OCI-M1 (cell line): ENCODE measurements around the gene SLC35F2.
"Not testable (repeated sequence)": the region's sequence is repeated elsewhere in the genome, so short reads cannot be mapped to it uniquely, and the experiment has no call there.

ENCODE experiments used
- DNase-seq: peaks from one replicate; lab custom pipeline; 2025; lab: John Stamatoyannopoulos, UW

Gene SLC35F2, protein sequence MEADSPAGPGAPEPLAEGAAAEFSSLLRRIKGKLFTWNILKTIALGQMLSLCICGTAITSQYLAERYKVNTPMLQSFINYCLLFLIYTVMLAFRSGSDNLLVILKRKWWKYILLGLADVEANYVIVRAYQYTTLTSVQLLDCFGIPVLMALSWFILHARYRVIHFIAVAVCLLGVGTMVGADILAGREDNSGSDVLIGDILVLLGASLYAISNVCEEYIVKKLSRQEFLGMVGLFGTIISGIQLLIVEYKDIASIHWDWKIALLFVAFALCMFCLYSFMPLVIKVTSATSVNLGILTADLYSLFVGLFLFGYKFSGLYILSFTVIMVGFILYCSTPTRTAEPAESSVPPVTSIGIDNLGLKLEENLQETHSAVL

DNA sequence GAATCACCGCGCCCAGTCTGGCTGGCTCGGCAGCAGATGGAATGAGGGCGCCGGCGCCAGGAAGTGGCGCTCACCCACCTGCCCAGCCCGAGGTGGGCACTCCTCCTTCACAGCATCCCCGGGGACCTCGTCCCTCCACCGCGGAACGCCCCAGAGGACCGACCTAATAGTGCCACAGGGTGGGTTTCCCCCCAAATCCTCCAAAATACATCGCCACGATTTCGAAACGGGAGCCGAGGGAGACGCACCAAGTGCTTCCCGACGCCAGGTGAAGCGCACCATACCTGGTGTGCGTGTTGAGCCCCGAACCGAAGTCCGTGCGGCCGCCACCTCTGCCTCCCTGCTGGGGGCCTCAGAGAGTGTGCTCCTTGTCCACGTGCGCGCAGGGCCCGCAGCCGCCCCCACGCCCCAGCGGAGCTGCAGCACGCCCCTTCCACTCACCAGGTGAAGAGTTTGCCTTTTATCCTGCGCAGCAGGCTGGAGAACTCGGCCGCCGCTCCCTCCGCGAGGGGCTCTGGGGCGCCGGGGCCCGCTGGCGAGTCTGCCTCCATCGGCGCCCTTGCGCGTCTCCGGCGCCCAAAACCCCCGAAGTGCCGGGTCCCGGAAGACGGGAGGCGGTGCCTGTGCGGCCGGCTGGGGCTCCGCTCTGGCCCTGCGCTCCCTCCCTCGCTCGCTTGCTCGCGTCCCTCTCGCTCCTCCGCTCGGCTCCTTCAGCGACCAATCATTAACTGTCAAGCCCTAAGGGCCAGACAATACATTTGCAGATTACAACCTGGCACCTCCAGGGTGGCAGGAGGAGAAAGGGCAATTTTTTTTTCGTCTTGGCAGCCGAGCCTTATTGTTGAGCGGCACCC, at the start of gene SLC35F2:
Gene SLC35F2 (minus strand): TSS at position 571 of the 854 bp plus-strand sequence. CDS start 20 bp downstream, at position 551.
- DNase-seq, result peak; percentile 43

DNA sequence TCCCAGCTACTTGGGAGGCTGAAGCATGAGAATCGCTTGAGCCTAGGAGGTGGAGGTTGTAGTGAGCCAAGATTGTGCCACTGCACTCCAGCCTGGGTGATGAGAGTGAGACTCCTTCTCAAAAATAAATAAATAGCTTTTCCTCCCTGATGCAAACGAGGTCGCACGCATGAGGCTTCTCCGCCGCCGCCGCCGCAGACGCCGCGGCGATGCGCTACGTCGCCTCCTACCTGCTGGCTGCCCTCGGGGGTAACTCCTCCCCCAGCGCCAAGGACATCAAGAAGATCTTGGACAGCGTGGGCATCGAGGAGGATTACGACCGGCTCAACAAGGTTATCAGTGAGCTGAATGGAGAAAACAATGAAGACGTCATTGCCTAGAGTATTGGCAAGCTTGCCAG, 49.6 kb upstream of the SLC35F2 start:
- DNase-seq, result no peak

DNA sequence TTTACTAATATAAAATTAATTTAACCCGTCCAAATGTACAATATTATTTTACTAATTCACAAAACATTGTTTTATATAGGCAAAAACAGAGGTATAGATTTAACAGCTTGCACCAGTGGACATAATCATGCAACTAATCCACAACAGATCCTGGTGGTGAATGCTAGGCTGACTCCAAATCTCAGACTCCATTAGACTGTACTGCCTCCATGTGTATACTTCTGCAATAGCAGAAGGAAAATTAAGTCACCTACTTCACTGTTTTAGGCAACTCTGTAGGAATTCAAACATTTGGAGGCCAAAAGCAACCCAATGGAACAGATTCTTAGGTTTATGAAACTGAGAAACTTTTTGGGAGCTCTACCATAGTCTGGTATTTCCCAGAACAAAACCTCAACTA, 39.7 kb upstream of the SLC35F2 start:
- peak; percentile 1 for DNase-seq

DNA sequence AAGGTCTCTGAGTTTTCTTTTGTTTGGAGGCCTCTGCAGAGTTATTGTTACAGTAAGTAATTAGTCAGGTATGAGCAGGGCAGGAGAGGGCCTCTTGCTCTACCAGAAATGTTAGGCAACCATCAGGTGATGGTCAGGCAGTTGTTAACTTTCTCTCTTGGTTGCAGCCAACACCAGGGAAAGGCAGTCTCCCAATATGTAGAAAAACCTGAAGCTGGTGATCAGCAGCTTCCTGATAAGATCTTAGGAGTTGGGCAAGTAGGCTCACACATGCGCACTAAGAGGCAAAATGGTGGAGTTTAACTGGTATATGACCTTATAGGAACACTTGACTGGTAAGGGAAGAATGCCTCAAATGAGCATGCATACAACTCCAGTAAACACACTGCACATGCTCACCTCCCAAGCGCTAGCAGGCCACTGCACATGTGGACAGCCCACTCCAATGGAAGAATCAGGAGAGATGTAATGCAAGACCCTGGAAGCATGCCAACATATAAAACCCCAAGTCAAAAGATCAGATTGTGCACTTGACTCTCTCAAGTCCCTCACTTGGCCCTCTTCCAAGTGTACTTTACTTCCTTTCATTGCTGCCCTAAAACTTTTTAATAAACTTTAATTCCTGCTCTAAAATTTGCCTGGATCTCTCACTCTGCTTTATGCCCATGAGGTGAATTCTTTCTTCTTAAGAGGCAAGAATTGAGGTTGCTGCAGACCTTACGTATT, 23.7 kb upstream of the SLC35F2 start:
- no peak for DNase-seq

DNA sequence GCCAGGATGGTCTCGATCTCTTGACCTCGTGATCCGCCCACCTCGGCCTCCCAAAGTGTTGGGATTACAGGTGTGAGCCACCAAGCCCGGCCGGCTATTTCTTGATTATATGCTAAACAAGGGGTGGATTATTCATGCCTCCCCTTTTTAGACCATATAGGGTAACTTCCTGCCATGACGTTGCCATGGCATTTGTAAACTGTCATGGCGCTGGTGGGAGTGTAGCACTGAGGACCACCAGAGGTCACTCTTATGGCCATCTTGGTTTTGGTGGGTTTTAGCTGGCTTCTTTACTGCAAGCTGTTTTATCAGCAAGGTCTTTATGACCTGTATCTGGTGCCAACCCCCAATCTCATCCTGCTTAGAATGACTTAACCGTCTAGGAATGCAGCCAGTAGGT, 22.9 kb upstream of the SLC35F2 start:
- not testable (repeated sequence) for DNase-seq

DNA sequence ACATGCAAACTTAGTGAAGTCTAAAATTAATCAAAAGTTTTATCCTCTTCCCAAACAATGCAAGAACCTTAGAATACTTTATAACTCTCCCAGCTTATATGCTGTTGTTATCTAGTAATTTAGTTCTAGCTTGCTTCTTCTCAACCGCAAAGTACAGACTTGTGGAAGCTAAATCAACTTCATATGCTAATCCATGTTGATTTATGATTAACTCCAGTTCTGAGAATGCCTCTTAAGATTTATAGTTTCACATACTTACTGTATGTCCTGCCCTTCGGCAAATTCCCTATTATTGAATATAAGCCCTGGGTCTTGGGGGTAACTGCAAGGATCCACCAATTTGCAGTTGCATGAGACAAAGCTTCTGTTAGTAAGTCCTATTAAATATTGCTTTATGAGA, 17.6 kb upstream of the SLC35F2 start:
- DNase-seq, result no peak

DNA sequence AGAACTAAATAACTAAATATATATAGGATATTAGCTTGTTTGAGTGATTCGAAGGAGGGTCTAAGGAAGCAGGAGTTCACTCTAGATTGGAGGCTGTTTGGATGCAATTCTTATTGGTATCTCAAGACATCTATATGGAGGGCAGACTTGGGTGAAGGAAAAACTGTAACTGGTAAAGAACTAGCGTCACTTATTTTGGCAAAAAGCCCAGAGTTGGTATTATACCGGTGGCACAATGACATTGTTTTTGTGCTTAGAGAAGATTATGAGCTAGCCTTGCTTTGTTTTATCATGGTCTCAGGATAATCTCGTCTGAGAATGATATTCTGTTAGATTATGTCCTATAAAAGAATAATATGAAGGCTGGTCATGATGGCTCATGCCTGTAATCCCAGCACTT, 6.0 kb upstream of the SLC35F2 start:
- no peak for DNase-seq

DNA sequence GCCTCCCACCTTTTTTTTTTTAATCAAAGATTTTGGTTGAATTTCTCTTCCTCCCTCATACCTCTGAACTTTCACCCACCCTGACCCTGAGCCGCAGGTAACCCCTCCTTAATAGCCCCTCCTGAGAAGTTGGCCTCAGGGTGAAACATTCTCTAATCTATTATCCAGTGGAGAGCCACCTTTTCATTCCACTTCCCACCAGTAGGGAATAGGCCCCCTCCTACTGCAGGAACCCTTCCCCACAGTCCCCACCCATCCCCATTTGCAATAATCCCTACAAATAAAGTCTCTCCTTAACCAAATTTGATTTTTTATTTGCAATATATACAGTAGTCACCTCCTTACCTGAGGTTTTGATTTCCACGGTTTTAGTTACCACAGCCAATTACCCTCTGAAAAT, 2.1 kb upstream of the SLC35F2 start:
- DNase-seq, result no peak

DNA sequence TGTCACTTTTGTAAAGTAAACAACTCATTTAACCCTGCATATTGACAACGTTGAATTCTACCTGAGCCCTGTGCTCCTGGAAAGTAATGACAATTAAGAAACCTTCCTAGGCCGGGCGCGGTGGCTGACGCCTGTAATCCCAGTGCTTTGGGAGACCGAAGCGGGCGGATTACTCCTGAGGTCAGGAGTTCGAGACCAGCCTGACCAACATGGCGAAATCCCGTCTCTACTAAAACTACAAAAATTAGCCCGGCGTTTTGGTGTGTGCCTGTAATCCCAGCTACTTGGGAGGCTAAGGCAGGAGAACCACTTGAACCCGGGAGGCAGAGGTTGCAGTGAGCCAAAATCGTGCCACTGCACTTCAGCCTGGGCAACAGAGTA, 1.6 kb upstream of the SLC35F2 start:
- not testable (repeated sequence) for DNase-seq

DNA sequence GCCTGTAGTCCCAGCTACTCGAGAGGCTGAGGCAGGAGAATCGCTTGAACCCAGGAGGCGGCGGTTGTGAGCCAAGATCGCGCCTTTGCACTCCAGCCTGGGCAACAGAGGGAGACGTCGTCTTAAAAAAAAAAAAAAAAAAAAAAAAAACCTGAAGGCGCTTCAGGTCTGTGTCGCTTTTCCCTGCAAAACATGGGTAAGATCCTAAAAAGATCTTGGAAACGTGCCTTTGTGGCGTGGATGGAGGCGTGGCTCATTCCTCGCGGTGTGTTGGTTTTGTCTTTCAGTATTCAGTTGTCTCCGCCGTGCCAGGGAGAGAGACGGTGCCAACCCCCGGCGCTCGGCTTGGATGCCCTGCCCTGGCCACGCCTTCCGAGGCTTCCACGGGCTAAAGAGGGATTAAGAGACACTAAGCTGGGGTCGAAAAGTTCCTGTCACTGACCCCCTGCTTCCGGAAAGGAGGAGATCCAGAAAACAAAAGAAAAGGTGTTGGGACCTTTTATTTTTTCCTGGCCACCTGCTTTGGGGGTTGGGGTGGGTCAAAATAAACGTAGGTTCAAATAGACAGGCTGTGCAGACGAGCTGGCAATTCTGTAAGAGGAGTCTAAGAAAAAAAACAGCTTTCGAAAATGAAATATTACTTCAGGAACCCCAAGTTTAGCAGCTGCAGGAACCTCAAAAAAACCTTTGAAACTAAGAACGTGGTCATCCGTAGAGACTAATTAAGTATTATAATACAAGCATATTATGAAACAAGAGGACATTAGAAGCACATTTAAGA, 1.1 kb upstream of the SLC35F2 start:
- DNase-seq, result peak; percentile 7

DNA sequence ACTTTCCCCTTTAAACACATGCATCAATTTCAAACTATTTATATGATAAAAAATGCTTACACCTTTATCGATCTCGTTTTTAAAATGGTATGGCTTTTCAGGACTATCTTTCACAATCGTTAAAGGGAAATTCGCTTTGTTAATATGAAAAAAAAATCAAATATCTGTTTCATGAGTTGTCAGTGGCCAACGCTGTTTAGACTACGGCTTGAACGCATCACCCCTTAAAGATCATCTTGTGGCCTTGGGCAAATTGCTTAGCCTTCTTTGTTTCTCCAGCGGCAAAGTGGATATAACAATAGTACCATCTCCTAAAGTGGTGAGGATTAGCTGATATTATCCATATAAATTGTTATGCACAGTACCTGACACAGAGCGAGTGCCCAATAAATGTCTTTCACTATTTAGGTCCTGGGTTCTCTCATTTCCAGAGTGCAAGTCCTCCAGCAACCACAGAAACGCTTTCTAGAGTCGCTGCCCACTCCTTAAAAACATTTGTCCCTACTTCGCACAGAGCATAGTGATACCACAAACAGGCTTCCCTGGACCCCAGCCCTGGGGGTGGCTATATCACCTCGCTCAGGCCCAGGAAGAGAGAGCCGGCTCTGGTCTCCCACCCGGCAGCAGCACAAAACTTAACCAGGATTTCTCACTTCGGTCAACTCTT, 904 bp downstream of the SLC35F2 start:
- no peak for DNase-seq

DNA sequence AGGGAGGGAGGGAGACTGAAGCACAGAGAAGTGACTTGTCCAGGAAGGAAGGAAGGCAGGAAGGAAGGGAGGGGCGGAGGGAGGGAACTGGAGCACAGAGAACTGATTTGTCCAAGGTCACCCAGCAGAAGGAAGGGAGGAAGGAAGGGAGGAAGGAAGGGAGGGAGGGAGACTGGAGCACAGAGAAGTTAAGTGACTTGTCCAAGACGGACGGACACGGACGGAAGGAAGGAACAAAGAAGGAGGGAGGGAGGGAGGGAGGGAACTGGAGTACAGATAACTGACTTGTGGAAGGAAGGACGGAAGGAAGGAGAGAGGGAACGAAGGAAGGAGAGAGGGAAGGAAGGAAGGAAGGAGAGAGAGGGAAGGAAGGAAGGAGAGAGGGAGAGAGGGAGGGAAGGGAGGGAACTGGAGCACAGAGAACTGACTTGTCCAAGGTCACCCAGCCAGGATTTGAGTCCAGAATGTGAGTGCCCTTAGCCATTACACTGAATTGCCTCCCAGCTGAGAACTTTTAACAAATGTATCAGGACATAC, 1.5 kb downstream of the SLC35F2 start:
- DNase-seq, result no peak

DNA sequence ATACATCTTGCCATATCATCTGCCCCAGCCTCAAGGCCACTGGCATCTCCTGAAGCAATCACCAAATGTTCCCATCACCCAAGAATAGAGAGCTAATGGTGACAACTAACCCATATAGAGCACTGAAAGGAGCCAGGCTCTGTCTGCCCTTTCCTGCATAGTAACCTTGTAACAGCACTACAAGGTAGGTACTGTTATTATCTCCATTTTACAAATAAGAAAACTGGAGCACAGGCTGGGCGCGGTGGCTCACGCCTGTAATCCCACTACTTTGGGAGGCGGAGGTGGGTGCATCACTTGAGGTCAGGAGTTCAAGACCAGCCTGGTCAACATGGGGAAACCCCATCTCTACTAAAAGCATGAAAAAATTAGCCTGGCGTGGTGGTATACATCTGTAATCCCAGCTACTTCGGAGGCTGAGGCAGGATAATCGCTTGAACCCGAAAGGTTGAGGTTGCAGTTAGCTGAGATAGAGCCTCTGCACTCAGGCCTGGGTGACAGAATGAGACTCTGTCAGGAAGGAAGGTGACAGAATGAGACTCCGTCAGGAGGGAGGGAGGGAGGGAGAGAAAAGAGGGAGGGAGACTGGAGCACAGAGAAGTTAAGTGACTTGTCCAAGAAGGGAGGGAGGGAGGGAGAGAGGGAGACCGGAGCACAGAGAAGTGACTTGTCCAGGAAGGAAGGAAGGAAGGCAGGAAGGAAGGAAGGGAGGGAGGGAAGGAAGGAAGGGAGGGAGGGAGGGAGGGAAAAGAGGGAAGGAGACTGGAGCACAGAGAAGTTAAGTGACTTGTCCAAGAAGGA, 2.2 kb downstream of the SLC35F2 start:
- no peak for DNase-seq

DNA sequence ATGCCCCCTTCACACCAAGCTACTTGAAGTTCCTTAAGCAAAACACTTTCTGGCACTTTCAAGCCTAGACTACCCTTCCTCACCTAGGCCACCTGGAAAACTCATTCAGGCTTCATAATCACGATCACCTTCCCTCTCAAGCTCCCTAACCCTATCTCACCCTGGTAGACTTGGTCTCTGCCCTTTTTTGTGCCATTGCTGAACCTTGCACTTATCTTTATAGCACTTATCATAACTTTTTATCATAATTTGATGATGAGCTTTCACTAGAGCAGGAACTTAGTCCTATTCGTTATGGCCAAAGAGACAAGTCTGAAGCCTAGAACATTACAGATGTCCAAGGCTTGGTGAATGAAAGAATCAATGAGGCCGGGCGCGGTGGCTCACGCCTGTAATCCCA, 5.5 kb downstream of the SLC35F2 start:
- no peak for DNase-seq

DNA sequence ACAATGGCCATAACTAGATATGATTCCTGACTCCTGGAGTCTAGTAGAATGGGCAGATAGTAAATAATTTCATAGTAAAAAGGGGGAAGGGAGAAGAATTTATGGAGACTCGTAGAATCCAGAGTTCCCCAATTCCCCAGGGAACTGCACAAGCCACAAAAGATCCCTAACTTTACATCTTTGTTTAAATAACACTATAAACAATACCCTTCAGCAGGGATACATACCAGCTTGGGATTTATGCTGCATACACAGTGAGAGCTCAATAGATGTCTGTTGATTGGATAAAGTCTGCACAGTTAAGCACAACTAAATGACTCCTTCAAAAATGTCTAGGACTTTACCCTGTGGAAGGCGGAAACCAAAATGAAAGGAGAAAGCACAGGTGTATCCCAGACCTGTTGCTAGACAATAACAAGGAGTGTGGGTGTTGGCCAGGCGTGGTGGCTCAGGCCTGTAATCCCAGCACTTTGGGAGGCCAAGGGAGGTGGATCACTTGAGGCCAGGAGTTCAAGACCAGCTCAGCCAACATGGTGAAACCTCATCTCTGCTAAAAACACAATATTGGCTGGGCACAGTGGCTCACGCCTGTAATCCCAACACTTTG, 6.8 kb downstream of the SLC35F2 start:
- no peak for DNase-seq

DNA sequence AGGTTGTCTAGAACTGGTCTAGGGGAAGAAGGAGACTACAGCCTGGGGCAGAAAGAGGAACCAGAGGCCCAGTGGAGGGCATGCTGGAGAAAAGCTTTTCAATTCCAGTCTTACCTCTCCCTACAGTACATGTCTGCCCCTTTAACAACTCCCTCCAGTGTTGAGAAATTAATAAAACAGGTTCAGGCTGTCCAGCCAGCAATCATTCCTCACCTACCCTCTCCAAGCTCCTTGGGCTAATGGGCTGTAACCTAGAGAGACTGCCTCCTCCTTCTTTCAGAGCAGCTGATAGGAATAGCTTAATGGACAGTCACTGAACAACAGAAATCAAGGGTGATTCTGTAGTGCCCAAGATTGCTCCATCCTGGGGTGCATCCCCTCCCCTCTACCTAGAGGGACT, 8.8 kb downstream of the SLC35F2 start:
- DNase-seq, result peak; percentile 12

DNA sequence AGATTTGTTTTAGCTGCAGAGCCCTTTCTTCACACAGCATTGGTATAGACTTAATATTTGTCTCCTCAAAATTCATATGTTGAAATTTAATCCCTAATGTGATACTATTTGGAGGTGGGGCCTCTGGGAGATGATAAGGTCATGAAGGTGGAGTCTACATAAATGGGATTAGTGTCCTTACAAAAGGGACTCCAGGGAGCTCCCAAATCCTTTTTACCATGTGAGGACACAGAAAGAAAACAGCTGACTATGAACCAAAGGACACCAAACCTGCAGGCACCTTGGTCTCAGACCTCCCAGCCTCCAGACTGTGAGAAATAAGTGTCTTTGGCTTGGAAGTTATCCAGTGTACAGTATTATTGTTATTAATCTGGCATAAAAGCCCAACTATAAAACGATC, 10.2 kb downstream of the SLC35F2 start:
- no peak for DNase-seq

DNA sequence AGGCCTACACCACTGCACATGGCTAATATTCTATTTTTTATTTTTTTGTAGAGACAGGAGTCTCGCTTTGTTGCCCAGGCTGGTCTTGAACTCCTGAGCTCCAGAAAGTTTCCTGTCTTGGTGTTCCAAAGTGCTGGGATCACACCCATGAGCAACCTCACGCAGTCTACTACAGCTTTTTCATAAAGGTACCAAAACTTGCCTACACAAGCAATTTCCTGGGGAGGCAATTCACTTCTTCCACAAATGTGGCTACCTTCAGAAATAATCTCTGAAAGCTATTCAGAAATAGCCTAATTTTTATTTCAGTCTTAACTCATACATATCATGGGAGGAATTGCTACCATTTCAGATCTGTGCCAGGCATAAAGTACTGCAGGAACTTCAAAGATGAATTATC, 11.4 kb downstream of the SLC35F2 start:
- no peak for DNase-seq

DNA sequence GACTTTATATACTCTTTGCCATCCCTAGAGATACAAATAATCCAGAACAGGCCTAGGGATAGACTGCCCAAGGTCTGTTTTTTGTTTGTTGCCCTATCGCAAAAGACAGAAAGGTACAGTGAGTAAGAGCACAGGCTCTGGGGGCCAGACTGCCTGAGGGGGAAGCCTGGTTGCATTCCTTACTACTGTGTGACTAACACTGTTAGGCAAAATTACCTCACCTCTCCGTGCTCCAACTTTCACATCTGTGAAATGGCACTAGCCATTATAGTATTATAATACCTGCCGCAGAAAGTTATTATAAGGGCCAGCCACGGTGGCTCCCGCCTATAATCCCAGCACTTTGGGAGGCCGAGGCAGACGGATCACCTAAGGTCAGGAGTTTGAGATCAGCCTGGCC, 14.5 kb downstream of the SLC35F2 start:
- DNase-seq, result no peak
